SW480 (cell line): Measurements from ENCODE around the gene TMEM86B.
"Not testable (repeated sequence)": the region's sequence is repeated elsewhere in the genome, so short reads cannot be mapped to it uniquely, and the experiment has no call there.

Source experiments
- DNase-seq: peaks from one replicate; pipeline ENCODE4 v3.0.0-alpha.2; 2016; ENCODE audit warnings: low spot score

Gene TMEM86B

DNA sequence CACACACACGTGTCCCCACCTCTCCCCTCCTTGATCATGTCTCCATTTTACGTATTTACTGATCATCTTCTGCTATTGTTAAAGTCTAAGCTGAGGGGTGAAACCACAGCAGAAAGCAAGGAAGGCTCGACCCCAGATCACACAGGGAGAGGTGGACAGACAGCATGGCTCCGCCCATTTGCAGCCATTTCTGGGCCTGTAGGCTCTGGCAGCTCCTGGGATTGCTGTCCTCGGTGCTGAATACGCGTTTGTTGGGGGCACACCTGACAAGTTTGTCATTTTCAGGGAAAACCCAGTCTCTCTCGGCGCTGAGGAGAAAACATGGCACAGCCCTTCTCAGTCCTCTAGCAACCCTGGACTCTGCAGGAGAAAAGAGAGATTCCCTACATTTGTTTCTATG is 8.0 kb downstream of the TMEM86B start:
- DNase-seq, result no peak

DNA sequence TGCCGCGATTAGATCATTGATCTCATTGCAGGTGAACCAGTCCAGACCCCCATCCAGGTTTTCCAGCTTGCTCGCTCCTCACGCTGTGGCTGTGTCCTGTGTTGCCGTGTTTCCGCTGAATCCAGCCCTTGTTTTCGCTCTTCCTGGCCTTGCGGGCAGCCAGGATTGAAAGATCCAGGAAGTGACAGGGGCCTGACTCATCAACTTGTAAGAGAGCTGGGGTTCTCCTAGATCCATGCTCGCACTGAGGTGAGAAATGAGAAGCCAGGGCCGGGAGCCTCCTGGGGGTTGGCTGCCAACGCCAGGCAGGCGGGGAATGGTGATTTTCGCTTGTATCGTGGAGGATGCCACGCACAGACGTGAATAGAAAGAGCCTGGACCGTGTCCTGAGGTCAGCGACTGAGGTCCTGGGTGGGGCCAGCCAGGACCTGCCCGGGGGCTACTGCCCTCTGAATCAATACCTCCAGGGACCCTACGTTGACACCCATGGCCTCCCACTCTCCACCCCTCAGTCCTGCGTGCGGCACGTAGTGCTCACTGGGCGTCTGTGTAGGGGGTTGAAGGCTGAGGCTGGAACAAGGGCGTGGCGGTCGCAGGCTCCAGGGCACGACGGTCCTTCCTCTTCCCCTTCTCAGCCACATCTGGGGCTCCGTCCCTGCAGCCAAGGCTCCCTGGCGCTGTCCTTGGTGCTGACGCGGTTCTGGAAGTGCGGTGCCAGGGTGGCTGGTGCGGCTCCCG is 11.9 kb downstream of the TMEM86B start:
- peak; percentile 100 for DNase-seq

DNA sequence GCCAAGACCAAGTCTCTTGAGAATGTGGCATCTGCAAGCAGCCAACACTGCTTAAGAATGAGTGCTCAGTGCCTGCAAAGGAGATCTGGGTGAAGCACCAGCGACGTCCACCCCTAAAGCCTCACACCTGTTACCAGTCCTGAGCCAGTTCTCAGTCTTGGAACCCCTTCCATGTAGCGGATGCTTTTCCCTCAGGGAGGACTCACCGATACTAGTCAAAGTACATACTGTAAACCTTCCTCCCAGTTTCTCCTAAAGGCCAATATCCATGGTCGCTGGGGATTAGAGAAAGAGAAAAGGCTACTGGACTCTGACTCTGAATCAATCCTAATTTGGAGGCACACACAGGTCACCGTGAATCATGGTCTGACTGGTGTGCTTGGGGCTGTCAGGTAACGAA is 15.0 kb downstream of the TMEM86B start:
- no peak for DNase-seq

DNA sequence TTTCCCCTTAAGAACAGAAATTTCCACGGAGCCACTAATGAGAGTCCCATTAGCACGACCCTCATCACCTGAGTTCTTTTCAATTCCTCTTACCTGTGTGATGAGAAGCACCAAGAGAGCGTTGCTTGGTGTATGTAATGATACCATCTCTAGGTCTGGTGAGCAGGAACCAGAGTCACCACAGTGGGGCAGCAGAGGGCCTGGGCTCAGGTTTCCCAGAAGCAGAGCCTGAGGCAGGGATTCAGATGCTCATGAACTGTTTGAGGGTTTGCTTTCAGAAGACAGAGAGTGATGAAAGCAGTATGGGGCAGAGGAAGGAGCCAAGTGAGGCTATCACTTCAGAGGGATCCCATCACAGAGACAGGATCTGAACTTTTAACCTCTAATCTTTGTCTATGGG is 16.1 kb downstream of the TMEM86B start:
- peak; percentile 91 for DNase-seq

DNA sequence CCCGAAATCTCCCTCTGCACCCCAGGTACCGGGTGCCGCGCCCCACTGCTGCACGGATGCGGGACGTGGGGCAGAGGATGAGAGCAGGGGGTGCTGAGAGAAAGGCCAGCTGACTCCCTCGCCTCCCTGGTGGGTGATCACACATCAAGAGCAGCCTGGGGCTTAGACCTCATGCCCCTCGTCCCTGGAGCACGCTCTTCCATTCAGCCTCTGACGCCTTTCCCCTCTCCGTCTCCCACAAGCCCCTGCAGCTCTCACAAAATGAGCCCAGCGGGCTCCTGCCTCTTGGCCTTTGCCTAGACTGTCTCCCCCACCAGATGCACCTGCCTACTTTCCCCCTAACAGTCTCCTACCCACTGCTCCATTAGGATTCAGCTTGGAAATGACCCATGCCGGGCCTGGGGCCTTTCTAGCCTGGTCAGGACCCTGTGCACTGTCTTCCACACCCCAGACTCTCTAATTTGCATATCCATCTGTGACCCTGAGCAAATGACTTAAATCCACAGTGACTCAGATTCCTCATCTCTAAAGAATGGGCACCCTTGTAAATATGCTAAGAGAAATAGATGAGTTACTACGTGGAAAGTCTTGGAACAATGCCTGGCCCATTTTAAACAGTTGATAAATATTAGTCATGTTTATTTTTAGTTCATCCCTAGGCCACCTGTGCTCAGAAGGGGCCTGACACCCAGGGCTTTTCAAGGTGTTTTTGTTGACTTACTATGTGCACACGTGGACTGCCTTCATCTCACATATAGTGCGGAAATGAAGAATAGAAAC is 18.7 kb downstream of the TMEM86B start:
- peak; percentile 81 for DNase-seq

DNA sequence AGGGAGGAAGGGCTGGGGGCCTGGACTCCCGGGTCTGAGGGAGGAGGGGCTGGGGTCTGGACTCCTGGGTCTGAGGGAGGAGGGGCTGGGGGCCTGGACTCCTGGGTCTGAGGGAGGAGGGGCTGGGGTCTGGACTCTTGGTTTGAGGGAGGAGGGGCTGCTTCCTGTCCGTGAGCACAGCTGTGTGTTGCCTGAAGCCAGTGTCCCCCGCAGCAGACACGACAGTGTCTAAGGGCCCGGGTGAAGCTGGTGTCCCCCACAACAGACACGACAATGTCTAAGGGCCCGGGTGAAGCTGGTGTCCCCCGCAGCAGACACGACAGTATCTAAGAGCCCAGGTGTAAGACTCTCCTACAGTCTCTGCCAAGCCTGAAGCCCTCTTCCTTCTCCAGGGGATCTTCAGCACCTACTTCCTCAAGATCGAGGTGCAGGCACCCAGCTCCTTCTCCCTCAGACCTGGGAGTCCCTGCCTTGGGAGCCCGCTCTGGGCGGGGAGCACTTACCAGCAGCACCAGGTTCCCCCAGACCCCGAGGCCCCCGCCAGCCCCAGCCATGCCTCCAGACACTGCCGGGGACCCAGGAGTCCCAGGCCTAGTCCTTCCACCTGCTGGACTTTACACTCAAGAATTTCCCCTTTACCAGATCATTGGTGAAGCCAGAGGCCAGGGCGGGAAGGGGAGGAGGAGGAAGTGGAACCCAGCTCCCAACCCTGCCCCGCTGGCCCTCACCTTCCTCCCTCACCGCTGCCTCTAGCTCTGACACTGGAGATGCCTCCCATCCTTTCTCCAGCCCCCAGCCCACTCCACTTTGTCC is 19.5 kb downstream of the TMEM86B start, which contains the start of gene PTPRH:
Gene PTPRH, minus strand, starts transcription at position 622 of the 813 bp plus-strand sequence. Its CDS starts 68 bp downstream, at position 554.
- peak; percentile 57 for DNase-seq

DNA sequence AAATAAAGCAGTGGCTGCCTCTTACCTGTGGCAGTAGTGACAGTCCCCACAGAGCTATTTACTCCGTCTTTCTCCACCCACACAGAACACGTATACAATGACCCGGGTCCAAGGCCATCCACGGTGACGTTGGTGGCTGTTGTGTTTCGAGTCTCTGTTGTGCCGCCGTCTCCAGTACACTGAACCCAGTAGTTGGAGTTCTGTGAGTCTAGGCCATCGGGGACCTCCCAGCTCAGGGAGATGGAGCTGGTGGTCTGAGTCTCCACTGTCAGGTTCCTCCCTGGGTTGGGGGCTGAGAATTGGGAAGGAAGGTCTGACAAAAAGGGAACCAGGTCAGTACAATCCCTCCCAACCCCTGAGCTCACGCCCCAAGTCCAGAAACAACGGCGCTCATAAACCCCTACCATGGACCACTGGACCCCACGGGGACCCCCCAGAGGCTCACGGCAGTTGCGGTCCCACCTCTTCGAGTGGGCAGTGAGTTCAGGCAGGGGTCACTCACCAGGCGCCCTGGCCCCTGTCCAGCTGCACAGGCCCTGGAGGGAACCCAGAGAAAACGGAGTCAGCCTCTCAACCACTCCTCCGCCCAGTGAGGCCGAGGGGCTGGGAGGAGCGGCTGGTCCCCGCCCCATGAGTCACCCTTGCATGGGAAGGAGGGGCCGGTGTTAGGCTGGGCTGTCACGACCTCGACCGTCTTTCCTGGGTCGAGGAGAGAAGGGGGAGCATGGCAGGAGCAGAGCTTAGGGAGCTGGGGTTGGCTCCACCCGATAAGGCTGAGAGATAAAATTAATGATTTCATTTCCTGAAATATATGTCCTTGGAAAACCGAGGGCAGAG is 21.7 kb downstream of the TMEM86B start:
- DNase-seq, result peak; percentile 93

DNA sequence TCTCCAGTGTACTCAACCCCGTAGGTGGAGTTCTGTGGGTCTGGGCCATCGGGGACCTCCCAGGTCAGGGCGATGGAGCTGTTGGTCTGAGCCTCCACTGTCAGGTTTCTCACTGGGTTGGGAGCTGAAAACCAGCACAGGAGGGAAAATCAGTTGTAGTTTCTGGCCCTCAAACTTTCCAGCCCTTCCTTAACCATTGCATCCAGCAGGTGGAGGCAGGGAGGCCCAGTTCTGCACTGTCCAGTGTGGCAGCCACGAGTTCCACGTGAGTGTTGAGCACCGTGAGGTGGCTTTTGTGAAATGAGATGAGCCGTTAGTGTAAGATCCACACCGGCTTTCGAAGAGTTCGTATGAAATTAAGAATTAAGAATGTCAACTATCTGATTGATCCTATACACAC is 26.4 kb downstream of the TMEM86B start:
- DNase-seq, result not testable (repeated sequence)

DNA sequence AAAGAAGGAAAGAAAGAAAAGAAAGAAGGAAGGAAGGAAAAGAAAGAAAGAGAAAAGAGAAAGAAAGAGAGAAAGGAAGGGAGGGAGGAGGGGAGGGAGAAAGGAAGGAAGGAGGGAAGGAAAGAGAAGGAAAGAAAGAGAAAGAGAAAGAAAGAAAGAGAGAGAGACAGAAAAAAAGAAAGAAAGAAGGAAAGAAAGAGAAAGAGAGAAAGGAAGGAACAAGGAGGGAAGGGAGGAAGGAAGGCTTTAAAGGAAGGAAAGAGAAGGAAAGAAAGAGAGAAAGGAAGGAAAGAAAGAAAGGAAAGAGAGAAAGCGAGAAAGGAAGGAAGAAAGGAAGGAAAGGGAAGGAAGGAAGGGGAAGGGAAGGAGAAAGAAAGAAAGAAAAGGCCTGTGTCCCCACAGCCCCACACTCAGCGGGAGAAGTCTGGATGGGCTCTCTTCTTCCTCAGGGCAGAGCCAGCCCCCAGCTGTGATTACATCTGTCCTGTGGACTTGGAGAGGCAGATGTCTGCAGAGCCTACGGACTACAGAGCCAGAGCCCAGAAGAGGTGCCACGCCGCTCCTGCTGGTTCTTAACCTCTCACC is 28.9 kb downstream of the TMEM86B start:
- DNase-seq, result no peak

DNA sequence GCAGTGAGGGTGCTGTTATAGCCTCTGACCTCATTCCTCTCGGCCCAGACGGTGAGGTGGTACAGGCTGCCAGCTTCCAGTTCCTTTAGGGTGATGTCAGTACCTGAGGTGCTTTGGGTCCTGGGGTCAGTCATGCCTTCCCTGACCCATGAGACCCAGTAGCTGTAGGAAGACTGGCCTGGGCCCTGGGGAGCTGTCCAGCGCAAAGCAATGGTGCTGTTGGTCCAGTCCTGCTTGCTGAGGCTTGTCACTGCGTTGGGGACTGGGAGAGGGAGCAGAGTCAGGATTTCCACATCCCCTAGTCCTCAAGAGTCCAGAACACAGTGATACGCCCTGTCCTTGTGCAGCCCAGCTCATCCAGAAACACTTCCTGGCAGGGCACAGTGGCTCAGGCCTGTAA is 29.9 kb downstream of the TMEM86B start:
- DNase-seq, result no peak

DNA sequence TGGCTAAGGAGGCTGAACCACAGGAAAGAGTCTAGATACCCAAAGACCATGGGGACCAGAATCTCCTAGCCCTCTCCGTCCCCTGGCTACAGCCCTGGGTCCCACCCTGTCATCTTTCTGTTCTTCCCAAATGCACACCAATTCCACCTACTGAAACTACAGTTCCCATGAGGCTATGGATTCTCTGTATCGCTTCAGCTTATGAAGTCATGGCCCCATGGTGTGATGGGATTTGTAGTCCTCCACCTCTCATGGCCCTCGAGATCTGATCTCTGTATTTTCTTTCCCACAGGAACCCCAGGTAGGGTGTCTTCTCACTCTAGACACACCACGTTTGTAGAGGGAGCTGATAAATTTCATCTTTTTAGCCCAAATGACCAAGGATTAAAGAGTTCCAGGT is 31.0 kb downstream of the TMEM86B start:
- DNase-seq, result peak; percentile 41

DNA sequence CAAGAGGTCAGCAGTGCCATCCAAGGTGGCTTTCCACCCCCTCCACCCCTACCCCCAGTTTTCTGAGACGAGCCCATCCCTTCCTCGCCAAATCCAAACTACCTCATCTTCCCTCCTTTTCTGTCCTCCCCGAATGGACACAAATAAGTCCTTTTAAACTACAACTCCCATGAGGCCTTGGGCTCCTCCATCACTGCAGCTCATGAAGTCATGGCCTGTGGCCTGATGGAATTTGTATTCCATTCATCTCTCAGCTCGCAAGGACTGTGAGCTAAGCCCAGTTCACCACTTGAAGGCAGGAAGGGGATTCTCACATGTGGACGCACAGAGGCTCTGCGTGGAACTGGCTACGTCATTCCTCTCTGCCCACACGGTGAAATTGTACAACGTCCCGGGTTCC is 31.8 kb downstream of the TMEM86B start:
- DNase-seq, result peak; percentile 33

DNA sequence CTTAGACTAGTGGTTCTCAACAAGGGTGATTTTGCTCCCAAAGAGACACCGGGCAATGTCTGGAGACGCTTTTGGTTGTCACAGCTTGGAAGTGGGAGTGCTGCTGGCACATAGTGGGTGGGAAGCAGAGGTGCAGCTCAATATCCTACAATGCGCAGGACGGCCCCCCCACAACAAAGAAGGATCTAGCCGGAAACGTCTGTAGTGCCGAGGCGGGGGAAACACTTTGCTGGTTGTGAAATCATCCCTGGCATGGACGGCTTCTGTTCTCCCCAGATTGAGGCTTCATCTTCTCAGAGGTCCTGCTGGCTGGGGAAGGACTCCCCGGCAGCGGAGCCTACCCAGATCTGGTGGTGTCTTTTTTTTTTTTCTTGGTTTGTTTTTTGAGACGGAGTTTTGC is 35.1 kb downstream of the TMEM86B start:
- DNase-seq, result no peak

DNA sequence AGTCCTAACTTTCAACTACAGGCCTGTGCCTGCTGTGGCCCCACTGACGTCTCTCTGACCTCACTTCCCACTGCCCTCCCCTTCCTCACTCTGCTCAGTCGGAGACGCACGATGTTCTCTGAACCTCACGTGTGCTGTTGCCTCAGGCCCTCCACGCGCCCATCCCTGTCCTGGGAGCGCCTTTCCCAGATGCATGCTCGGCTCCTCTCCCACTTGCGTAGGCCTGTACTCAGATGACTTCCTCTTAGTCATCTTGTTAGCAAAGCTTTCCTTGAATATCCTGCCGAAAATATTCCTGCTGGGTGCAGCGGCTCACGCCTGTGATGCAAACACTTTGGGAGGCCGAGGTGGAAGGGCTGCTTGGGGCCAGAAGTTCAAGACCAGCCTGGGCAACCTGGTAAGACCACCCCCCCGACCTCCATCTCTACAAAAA is 39.1 kb downstream of the TMEM86B start:
- peak; percentile 78 for DNase-seq

DNA sequence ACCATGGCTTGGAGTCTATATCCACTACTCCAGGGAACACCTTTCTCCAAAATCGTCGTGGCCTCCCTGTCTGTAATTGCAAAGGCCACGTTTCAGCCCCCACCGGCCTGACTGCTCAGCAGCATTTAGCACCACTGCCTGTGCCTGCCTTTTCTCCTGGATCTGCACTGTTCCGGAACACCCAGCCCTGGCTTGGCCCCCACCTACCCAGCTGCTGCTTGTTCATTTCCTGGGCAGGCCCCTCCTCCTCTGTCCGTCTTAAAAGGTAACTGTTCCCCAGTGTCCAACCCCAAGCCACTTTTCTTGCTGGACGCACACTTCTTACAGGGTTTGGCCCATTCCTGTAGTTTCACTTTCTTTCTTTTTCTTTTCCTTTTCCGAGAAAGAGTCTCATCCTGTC is 39.9 kb downstream of the TMEM86B start:
- no peak for DNase-seq

DNA sequence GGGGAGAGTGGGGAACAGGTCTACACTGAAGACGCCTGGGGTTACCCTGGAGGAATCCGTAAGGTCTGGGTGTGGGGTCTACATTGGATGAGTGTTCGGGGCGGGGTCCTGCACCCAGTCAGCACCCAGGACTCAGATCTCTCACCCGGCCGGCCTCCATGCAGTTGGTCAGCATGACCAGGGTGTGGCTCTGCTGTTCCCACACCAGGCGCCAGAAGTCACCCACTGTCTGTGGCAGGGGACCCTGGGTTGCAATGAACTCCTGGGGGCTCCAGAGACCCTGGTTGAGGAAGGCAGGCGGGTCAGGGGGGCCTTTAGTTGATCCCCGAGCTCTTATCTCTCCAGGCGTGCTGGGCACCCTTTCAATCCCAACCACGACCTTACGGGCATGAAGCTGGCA is 42.5 kb downstream of the TMEM86B start:
- DNase-seq, result no peak

DNA sequence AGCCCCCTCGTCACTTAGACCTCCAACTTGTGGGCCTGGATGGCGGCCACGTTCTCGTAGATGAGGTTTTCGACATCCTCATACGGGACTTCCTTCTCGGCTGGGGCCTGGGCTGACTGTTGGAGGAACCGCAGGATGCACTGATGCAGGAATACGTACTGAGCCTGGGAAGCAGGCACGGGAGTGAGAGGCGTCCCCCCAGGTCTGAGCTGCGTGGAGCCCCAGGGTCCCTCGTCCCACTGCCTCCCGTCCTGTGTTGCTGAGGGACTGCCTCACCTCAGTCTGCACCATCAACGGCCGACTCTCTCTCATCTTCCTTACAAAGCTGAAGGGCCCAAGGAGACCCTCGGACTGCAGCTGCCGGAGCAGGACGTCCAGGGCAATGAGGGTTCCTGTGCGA is 46.8 kb downstream of the TMEM86B start:
- no peak for DNase-seq

DNA sequence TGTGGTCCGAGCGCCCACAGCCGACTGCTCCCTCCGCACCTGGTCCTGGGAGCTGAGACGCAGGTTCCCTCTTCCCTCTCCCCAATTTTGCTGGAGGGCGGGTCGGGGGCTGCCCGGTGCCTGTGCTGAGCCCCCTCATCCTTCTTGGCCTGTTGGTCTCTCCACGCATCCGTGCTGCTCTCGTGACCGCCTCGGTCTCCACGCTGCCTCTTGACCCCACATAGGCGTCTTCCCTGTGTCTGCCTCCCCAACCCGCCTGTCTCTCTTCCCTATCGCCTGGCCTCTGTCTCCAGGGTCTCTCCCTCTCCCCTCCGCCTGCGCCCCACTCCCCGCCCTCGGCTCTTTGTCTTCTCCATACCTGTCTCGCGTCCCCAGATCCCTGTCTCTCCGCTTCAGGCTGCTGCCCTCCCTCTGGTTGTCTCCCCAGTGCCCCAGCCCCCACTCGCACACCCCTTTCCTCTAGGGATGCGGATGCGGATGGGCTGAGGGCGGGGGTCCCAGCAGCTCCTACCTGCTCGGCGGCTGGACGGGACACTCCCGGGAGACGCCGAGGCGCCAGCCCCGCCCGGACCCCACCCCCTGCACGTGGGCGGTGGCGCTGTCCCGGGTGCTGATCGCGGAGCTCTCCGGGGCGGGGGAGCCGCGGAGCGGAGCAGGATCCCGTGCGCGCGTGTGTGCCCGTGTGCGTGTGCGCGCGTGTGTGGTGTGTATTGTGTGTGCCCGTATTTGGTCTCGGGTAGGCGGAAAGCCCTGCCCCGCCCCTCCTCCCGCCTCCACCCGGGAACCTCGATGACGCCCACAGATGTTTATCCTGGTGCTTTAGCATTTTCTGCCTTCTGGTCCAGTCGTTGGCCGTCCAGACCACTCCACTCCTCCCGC is 48.7 kb downstream of the TMEM86B start, which contains the start of gene SYT5:
Gene SYT5, minus strand, starts transcription at position 684 of the 879 bp plus-strand sequence. CDS start 1,248 bp downstream, outside the sequence.
- no peak for DNase-seq

DNA sequence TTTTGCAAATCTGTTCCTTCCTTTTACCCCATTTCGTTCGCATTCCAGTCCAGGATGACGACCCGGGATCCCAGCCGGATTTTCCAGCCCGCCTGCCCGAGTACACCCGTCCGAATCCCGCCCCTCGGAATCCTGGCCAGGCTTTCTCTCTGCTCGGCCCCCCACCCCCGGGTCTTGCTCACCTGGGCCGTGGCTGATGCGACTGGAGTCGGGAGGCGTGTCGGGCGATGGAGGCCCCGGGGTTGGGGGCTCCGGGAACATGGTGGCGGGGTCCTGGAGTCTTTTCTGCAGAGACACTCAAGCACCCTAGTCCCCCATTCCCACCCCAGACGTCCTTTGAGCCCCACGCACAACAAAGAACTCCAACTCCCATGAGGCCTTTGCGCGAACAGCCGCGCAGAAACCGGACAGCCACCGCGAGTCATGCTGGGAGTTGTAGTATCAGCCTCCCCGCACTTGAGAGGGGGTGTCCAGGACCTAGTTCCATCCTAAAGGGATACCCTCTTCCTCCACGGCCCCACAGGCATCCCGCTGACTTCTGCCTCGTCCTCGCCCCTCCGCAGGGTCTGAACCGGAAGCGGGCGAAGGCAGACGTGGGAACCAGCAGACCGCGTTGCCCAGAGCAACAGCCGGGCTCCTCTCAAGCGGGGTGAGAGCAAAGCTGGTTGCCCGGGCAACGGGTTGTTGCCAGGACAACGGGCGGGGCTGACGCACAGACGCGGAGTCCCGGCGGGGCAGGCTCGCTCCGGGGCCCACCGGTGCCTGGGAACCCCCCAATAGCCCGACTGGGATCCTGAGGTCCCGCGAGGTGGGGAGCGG is 49.6 kb downstream of the TMEM86B start:
- peak; percentile 80 for DNase-seq
